Measurements from ENCODE around the gene SCYGR1. TPM values are rescaled to one million over a fixed set of nuclear protein-coding genes. Genes with fewer than 3 reads are reported as not detected.
"Not testable (repeated sequence)": the region's sequence is repeated elsewhere in the genome, so short reads cannot be mapped to it uniquely, and the experiment has no call there.

SCYGR1 gene
- total RNA-seq, 1 experiment from 2014 or later: not detected

DNA sequence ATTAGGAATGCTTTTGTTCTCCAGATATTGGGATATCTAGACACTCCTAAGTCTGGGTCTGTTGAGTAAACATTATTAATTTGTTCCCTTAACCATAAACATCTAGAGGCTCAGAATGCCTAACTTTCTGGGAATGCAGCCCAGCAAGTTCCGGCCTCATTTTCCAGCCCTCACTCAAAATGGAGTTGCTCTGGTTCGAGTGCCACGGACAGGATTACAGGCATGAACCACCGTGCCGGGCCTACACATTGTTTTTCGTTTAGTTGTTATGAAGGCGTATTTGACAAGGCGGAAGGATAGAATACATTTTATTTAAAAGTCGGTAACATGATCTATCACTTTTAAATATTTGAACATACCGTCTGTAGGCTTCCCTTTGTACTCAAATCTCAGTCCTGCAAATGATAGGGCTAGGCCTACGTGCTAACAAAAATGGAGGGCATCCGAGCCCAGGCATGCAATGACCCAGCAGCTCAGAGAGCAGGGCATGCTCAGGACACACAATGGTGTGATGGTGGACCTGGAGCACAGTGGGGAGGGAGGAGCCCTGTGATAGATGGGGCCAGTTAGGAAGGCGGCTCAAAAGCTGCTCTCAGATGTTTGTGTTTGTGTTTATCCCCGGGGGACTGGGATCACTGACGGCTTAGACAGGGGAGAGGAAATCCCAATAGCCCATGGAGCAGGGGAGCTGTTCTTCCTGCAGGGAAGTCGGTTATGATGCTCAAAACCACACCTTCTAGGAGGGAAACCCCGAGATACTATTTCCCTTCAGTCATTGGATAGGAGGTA lies 2.9 kb upstream of the SCYGR1 start:
- Histone ChIP-seq H3K36me3 (no peaks in the 10 kb centered on the region), H3K27ac (no peak overlapping the region), H3K4me3 (no peak overlapping the region), H3K9me3 (replicated peaks) (peaks cover 2% of the 10 kb centered on the region; the same call in 1 of the 2 replicates), H3K27me3 (replicated peaks) (no peaks in the 10 kb centered on the region; the same call in 1 of the 2 replicates), H3K4me1 (replicated peaks) (peaks cover 22% of the 10 kb centered on the region)
- DNase-seq (ENCODE audit: low read depth in 1 of 2, low spot score in 2 of 2): no peak

- peaks cover 22% of the 10 kb centered on the region for H3K4me1 ChIP-seq (replicated peaks)
- DNase-seq (ENCODE audit: low read depth in 1 of 2, low spot score in 2 of 2): no peak
- no peaks in the 10 kb centered on the region for H3K36me3 ChIP-seq
- H3K27ac ChIP-seq: peak overlapping the region; percentile 90
- H3K4me3 ChIP-seq: no peak overlapping the region
- H3K27me3 ChIP-seq (replicated peaks): no peaks in the 10 kb centered on the region; the same call in 1 of the 2 replicates
- peaks cover 2% of the 10 kb centered on the region; the same call in 1 of the 2 replicates for H3K9me3 ChIP-seq (replicated peaks)
These were observed 1.9 kb upstream of the SCYGR1 start for GRCh38 chr2:227389661-227390060.

DNA sequence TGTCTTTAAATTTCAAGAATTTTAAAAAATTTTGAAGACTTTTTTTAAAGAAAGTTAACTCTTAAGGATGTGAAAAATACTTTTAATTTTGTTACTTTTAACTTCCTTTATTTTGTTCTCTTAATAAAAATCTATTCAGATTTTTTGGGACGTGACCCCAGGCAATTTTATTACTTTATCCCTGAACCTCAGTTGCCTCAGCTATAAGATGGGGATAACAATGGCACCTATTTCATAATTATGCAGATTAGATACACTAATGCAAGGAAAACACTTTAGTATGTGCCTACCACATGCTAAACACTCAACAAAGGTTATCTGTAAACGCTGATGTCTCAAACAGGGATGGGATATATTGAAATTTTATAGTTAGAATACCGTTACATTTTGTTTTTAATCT lies 1.5 kb upstream of the SCYGR1 start:
- Histone ChIP-seq H3K27me3 (replicated peaks) (no peaks in the 10 kb centered on the region; the same call in 1 of the 2 replicates), H3K36me3 (no peaks in the 10 kb centered on the region), H3K4me3 (no peak overlapping the region), H3K4me1 (replicated peaks) (peaks cover 22% of the 10 kb centered on the region), H3K9me3 (replicated peaks) (peaks cover 2% of the 10 kb centered on the region; the same call in 1 of the 2 replicates), H3K27ac (peak overlapping the region; percentile 90)
- no peak for DNase-seq (ENCODE audit: low read depth in 1 of 2, low spot score in 2 of 2)

DNA sequence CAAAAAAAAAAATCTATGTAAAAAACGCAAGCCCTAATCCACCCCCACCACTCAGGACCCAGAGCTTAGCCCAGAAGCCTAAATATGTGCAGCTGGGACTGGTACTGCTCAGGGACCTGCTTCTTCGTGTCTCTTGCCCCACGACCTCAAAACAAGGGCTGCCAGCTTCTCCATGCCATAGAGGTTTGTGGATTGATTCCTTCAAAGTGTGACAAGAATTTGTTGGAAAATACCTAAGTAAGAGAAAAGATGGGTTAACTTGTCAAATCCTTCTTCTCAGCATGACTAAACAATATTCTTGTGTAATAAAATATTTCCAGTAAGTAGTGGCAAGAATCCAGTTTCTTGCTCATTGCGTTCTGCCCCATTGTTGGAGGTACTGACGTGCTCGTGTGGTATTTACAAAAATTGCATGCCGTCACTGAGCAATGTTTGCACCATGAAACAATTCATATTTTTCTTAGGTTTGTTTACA lies 825 bp upstream of the SCYGR1 start:
- Histone ChIP-seq H3K4me3 (no peak overlapping the region), H3K27me3 (replicated peaks) (no peaks in the 10 kb centered on the region; the same call in 1 of the 2 replicates), H3K27ac (peak overlapping the region; percentile 90), H3K4me1 (replicated peaks) (peaks cover 22% of the 10 kb centered on the region), H3K36me3 (no peaks in the 10 kb centered on the region), H3K9me3 (replicated peaks) (peaks cover 2% of the 10 kb centered on the region; the same call in 1 of the 2 replicates)
- DNase-seq (ENCODE audit: low read depth in 1 of 2, low spot score in 2 of 2): peak; percentile 58 to 67

GRCh38 chr2:227386630-227387029 lies 1.1 kb downstream of the SCYGR1 start:
- H3K4me3 ChIP-seq: no peak overlapping the region
- no peak overlapping the region for H3K27ac ChIP-seq
- H3K36me3 ChIP-seq: no peaks in the 10 kb centered on the region

DNA sequence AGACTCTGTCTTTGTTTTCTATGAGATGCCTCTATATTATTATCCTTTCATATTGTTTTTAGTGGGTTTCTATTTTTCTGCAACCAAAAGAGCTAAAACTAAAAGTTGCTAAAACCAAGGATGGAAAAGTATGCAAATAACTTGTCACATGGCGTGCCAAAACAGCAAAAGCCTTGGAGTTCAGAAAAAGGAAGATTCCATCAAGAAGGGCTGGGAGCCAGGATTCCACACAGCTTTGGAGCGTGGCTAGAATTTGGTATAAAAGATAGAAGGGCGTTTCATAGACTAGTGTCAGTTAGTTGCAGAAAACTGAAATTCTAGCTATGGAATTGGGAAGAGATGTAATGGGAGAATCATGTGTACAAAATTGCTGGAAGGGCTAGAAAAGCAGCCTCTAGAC lies 4.1 kb downstream of the SCYGR1 start:
- H3K27ac ChIP-seq: no peak overlapping the region
- no peak overlapping the region for H3K4me3 ChIP-seq
- no peak for DNase-seq (ENCODE audit: low read depth in 1 of 2, low spot score in 2 of 2)
- H3K4me1 ChIP-seq (replicated peaks): peaks cover 8% of the 10 kb centered on the region
- no peaks in the 10 kb centered on the region; the same call in 1 of the 2 replicates for H3K27me3 ChIP-seq (replicated peaks)
- H3K9me3 ChIP-seq (replicated peaks): peaks cover 2% of the 10 kb centered on the region; the same call in 1 of the 2 replicates
- H3K36me3 ChIP-seq: no peaks in the 10 kb centered on the region

More at GRCh38 chr2:227386630-227387029, 1.1 kb downstream of the SCYGR1 start:
- Histone ChIP-seq H3K4me1 (replicated peaks) (peaks cover 16% of the 10 kb centered on the region), H3K9me3 (replicated peaks) (peaks cover 2% of the 10 kb centered on the region; the same call in 1 of the 2 replicates), H3K27me3 (replicated peaks) (no peaks in the 10 kb centered on the region; the same call in 1 of the 2 replicates)
- DNase-seq (ENCODE audit: low read depth in 1 of 2, low spot score in 2 of 2): no peak

DNA sequence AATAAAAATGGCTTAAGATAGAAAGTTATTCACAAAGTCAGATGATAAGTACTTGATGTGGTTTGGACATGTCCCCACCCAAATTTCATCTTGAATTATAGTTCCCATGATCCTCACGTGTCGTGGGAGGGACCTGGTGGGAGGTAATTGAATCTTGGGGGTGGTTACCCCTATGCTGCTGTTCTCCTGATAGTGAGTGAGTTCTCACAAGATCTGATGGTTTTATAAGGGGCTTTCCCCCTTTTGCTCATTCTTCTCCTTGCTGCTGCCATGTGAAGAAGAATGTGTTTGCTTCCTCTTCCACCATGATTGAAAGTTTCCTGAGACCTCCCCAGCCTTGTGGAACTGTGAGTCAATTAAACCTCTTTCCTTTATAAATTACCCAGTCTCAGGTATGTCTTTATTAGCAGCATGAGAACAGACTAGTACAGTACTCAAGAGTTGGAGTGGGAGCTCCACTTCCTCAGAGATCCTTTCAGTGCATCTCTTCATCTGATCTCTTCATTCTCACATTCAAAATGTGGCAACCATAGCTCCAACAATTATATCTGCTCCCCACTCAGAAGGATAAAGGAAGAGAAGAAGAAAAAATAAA lies 5.4 kb downstream of the SCYGR1 start:
- not testable (repeated sequence) for DNase-seq (ENCODE audit: low read depth in 1 of 2, low spot score in 2 of 2); H3K4me3 ChIP-seq

DNA sequence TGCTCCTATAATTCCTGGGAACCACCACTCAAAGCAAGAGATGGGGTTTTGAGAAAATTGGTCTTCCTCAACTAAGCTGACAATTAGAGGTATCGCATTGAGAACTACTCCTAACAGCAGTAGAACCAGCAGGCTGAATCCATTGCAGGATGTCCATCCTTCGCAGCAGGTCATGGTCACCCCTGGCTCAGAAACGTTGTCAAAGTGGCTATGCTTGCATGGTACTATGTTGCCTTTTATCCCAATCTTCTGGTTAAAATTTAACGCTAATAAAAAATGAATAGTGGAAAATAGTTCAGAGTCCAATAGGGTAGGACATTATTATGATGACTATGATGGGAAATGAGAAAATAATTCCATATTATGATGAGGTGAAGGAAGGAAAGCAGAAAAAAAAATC lies 8.7 kb downstream of the SCYGR1 start, which contains the start of gene TM4SF20:
Gene TM4SF20, minus strand, starts transcription at position 212 of the 400 bp plus-strand sequence. Its CDS starts 38 bp downstream, at position 174.
- Histone ChIP-seq H3K36me3 (no peaks in the 10 kb centered on the region), H3K9me3 (replicated peaks) (no peaks in the 10 kb centered on the region), H3K27ac (no peak within 1 kb of the TSS), H3K27me3 (replicated peaks) (no peaks in the 10 kb centered on the region), H3K4me3 (no peak within 1 kb of the TSS), H3K4me1 (replicated peaks) (no peaks in the 10 kb centered on the region; the same call in 1 of the 2 replicates)
- DNase-seq (ENCODE audit: low read depth in 1 of 2, low spot score in 2 of 2): no peak

More for the DNA sequence above, 5.4 kb downstream of the SCYGR1 start:
- not testable (repeated sequence) for H3K36me3 ChIP-seq; H3K4me1 ChIP-seq (replicated peaks); H3K27me3 ChIP-seq (replicated peaks); H3K9me3 ChIP-seq (replicated peaks); H3K27ac ChIP-seq

- DNase-seq (ENCODE audit: low read depth in 1 of 2, low spot score in 2 of 2): no peak
- no peaks in the 10 kb centered on the region; the same call in 1 of the 2 replicates for H3K4me1 ChIP-seq (replicated peaks)
- no peak overlapping the region for H3K27ac ChIP-seq
- no peaks in the 10 kb centered on the region for H3K36me3 ChIP-seq
- no peaks in the 10 kb centered on the region for H3K27me3 ChIP-seq (replicated peaks)
- no peaks in the 10 kb centered on the region for H3K9me3 ChIP-seq (replicated peaks)
- H3K4me3 ChIP-seq: no peak overlapping the region
These were observed 9.4 kb downstream of the SCYGR1 start for GRCh38 chr2:227378371-227378782.

DNA sequence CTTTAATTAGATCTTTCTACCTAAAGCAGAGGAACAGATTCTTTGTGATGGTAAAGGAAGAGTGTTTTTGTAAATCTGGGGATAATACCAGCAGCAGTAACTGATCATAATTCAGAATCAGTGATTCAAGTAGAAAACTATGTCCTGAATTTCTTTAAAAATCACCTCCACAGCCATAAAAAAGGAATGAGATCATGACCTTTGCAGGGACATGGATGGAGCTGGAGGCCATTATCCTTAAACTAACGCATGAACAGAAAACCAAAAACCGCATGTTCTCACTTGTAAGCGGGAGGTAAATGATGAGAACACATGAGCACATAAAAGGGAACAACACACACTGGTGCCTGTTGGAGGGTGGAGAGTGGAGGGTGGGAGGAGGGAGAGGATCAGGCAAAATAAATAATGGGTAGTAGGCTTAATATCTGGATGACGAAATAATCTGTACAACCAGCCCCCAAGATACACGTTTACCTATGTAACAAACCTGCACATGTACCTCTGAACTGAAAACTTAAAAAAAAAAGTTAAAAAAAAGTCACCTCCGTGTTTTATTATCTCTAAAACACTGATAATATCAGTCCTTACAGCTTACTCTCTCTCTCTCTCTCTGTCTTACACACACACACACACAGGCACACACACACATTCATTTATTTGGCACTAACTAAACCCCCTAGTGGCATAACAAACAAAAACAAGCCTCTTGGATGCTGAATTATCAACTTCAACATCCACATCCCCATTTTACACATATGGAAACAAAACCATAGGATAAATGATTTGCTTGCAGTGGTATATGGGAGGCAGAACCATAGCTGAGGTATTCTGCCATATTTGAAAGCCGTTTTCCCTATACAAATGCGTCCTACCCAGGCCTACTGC lies 10.0 kb downstream of the SCYGR1 start:
- no peaks in the 10 kb centered on the region for H3K9me3 ChIP-seq (replicated peaks)
- H3K27ac ChIP-seq: no peak overlapping the region
- no peaks in the 10 kb centered on the region for H3K27me3 ChIP-seq (replicated peaks)
- no peak overlapping the region for H3K4me3 ChIP-seq
- H3K4me1 ChIP-seq (replicated peaks): no peaks in the 10 kb centered on the region; the same call in 1 of the 2 replicates
- no peaks in the 10 kb centered on the region for H3K36me3 ChIP-seq
- DNase-seq (ENCODE audit: low read depth in 1 of 2, low spot score in 2 of 2): no peak

GRCh38 chr2:227376656-227377396 lies 10.9 kb downstream of the SCYGR1 start:
- Histone ChIP-seq H3K4me3 (no peak overlapping the region), H3K9me3 (replicated peaks) (no peaks in the 10 kb centered on the region), H3K4me1 (replicated peaks) (peaks cover under 1% of the 10 kb centered on the region; the same call in 1 of the 2 replicates), H3K27me3 (replicated peaks) (no peaks in the 10 kb centered on the region), H3K36me3 (no peaks in the 10 kb centered on the region), H3K27ac (no peak overlapping the region)
- DNase-seq (ENCODE audit: low read depth in 1 of 2, low spot score in 2 of 2): no peak

GRCh38 chr2:227374158-227374557 lies 13.6 kb downstream of the SCYGR1 start:
- Histone ChIP-seq H3K27ac (no peak overlapping the region), H3K4me1 (replicated peaks) (peaks cover 26% of the 10 kb centered on the region)
- DNase-seq (ENCODE audit: low read depth in 1 of 2, low spot score in 2 of 2): peak in 1 of 2 experiments; percentile 31

More at GRCh38 chr2:227374158-227374557, 13.6 kb downstream of the SCYGR1 start:
- H3K36me3 ChIP-seq: no peaks in the 10 kb centered on the region
- H3K4me3 ChIP-seq: no peak overlapping the region
- no peaks in the 10 kb centered on the region for H3K9me3 ChIP-seq (replicated peaks)
- no peaks in the 10 kb centered on the region for H3K27me3 ChIP-seq (replicated peaks)
